IgD-negative memory B cell (primary cell): ENCODE data around the gene PCK1. TPM values are rescaled to one million over a fixed set of nuclear protein-coding genes. Genes with fewer than 3 reads are reported as not detected.
A peak's percentile ranks its signal among the peaks of the same experiment; 100 is the strongest.

Experiments used
- H3K27ac Mint-ChIP-seq, 3 donors: one replicate each; pipeline ENCODE4 v1.8.0; 2020 to 2022; ENCODE audit warnings: mild to moderate bottlenecking in 3 of 3, mixed read lengths in 3 of 3, moderate library complexity in 1 of 3
- H3K27me3 Mint-ChIP-seq: one replicate; pipeline ENCODE4 v1.8.0; 2021; ENCODE audit warnings: mixed read lengths
- H3K36me3 Mint-ChIP-seq: one replicate; pipeline ENCODE4 v1.8.0; 2020; ENCODE audit warnings: mild to moderate bottlenecking, mixed read lengths
- H3K4me1 Mint-ChIP-seq, 3 donors: one replicate each; pipeline ENCODE4 v1.8.0; 2020 to 2022; ENCODE audit warnings: mixed read lengths in 3 of 3, mild to moderate bottlenecking in 1 of 3
- H3K4me3 Mint-ChIP-seq, 4 donors: one replicate each; pipeline ENCODE4 v1.8.0; 2020 to 2022; ENCODE audit warnings: mild to moderate bottlenecking in 4 of 4, mixed read lengths in 4 of 4, moderate library complexity in 3 of 4
- H3K9me3 Mint-ChIP-seq, 3 donors: one replicate each; pipeline ENCODE4 v1.8.0; 2020 to 2021; ENCODE audit warnings: mixed read lengths in 3 of 3, mild to moderate bottlenecking in 1 of 3
- polyA plus RNA-seq: library from polyadenylated mRNA; unstranded; fragments of 300-500 nt; fragmentation: Illumina TruSeq; gene quantifications from one replicate; pipeline ENCODE4 v1.2.3, GENCODE V29; 2021

PCK1 gene
- polyA plus RNA-seq, 1 donor from 2014 or later, result not detected

- Mint-ChIP-seq H3K27ac (no peak overlapping the region), H3K36me3 (peaks cover 1% of the 10 kb centered on the region), H3K9me3 (no peaks in the 10 kb centered on the region), H3K27me3 (peaks cover 9% of the 10 kb centered on the region), H3K4me3 (peak overlapping the region in 1 of 4 donors; percentile 70), H3K4me1 (peaks cover 5 to 20% (median 15%) of the 10 kb centered on the region in 3 donors)
Measured at GRCh38 chr20:57593134-57593886, 32.4 kb downstream of the PCK1 start.

DNA sequence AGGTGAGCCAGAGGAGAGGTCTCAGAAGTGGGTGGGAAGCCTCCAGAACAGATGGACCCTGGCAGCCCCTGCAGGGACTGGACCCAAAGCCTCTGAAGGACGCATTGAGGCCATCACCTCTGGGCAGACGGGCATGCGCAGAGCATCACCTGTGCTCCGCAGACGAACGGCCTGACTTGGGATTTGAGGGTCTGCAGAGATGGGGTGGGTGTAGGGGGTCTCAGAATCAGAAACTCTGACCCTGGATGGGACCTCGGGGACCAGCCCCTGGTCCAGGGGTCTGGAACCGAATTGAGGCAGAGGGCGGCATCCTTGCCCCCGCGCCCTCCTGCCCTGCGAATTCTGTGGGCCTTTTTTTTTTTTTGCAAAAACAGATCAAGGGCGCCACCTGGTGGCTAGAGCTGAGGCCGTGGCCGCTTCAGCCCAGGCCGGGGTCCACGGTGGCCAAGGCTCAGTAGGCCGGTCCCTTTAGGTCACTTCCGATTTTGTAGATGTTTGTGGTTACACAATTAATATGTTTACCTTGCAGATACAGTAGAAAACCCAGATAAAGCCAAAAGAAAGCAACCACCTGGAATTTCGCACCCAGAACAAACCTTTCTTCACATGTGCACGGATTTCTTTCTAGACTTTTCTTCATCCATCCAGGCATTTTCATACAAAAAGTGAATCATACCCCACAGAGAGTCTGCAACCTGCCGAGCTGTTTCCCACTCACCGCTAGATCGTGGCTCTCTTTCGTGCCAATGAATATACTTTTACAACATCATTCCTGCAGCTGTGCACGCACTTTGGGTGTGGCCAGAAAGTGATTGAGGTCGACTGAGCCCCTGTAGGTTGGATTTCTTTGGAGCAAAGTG lies 33.4 kb downstream of the PCK1 start:
- Mint-ChIP-seq H3K27ac (peak overlapping the region in 2 of 3 donors; percentile 7 to 65), H3K4me3 (peak overlapping the region in 1 of 4 donors; percentile 36), H3K4me1 (peaks cover 5 to 20% (median 15%) of the 10 kb centered on the region in 3 donors), H3K36me3 (peaks cover 1% of the 10 kb centered on the region), H3K9me3 (no peaks in the 10 kb centered on the region), H3K27me3 (peaks cover 9% of the 10 kb centered on the region)

DNA sequence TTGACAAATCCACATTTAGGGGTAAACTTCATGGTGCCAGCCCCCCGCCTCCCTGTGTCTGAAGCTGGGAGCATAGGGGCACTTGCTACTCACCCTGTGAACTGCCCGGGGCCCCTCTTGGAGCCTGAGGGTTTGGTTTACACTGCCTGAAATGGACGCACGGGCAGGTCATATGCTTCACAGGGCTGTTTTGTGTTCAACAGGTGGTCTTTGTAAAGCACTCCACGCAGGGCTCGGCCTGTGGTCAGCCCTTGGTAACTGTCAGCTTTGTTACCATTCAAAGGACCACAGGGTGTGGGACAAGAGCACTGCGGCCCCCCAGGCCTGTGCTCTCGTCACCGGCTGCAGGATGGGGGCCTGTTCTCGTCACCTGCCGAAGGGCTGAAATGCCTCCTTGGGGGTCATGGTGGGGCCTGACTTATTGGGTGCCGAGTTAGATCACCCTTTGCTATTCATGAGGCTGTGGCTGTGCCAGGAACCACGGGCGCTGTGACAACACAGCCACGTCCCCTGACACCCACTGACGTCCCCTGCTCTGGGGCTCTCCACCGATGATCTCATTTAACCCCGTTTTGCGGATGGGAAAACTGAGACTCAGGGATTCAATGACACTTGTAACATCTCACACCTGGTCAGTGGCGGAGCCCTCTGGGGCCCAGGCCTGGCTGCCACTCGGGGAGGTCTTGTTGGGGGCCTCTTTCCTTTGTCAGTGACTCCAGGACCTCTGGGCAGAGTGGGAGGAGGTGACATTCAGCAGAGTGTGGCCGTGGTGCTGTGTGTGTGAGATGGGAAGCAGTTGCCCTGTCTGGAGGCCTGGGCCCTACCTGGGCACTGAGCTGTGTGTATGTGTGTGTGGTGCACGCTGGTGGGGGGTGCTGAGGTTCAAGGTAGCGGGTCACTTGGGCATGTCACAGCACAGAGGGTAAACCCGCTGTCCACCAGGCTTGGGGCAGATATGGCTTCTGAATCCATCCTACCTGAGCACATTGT lies 34.4 kb downstream of the PCK1 start:
- H3K27me3 Mint-ChIP-seq, result peaks cover 10% of the 10 kb centered on the region
- peaks cover 1% of the 10 kb centered on the region for H3K36me3 Mint-ChIP-seq
- H3K9me3 Mint-ChIP-seq, result no peaks in the 10 kb centered on the region
- H3K4me1 Mint-ChIP-seq, result peaks cover 5 to 20% (median 15%) of the 10 kb centered on the region in 3 donors
- no peak overlapping the region for H3K4me3 Mint-ChIP-seq
- peak overlapping the region in 1 of 3 donors; percentile 38 for H3K27ac Mint-ChIP-seq

- H3K4me1 Mint-ChIP-seq, result peaks cover 5 to 18% (median 15%) of the 10 kb centered on the region in 3 donors
- peak overlapping the region in 1 of 3 donors; percentile 43 for H3K27ac Mint-ChIP-seq
- H3K9me3 Mint-ChIP-seq, result no peaks in the 10 kb centered on the region
- H3K36me3 Mint-ChIP-seq, result peaks cover 1% of the 10 kb centered on the region
- H3K27me3 Mint-ChIP-seq, result peaks cover 14% of the 10 kb centered on the region
- peak overlapping the region in 1 of 4 donors; percentile 52 for H3K4me3 Mint-ChIP-seq
Measured at GRCh38 chr20:57596358-57596757, 35.4 kb downstream of the PCK1 start.

DNA sequence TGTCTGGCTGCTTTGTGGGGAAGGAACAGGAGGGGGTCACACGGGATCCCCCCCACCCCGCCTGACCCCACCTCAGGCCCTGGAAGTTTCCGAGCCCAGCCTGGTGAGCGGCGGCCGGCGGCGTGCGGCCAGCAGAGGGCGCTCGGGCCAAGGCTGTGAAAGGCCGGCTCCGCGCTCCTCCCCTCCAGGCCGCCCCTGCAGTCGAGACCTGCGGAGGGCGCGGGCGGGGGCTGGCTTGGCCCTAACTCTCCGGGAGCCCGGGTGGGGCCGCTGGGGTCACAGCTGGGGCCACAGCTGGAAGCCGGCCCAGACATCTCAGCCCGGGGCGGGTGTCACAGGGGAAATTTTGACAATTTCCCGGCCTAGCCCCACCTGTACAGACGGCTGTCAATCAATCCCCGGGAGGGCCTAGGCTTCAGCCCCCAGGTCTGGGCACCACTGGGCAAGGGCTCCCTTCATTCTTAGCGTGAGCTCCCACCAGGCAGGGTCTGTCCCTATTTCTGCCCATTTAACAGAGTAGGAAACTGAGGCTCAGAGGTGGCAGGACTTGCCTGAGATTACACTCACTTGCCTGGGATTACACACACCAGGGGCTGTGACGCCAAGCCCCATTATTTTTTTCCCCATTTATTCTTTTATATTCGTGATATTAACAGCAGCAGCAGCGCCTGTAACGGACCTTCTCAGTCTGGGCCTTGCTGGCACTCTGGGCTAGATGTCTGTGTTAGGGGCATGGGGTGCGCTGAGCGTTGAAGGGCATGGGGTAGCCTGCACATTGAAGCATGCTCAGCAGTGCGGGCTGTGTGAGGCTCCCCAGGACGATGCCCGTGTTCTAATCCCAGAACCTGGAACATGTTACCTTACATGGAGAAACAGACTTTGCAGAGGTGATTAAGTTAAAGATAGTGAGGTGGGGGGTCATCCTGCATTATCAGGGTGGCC lies 36.4 kb downstream of the PCK1 start:
- Mint-ChIP-seq H3K9me3 (no peaks in the 10 kb centered on the region), H3K27me3 (peaks cover 17% of the 10 kb centered on the region), H3K36me3 (peaks cover 1% of the 10 kb centered on the region), H3K4me1 (peaks cover 5 to 18% (median 15%) of the 10 kb centered on the region in 3 donors), H3K4me3 (peak overlapping the region in 1 of 4 donors; percentile 72), H3K27ac (peak overlapping the region in 1 of 3 donors; percentile 53)

DNA sequence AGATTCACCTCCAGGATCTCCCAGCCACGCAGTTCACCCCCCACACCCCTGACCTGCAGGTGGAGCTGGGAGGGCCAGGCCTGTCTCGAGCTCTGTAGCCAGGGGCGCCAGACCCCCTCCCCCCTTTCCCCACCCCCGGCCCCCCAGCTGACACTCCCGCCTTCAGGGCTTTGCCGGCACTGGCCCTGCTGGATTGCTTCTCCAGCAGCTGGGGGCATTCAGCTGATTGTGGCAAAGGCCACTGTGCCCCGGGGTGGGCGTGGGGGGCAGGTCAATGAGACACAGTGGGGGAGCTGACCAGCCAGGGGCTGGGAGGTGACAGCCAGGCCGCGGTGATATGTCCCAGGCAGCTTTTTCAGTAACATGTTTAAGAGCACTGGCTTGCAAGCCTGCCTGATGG lies 37.1 kb downstream of the PCK1 start:
- Mint-ChIP-seq H3K36me3 (peaks cover 1% of the 10 kb centered on the region), H3K9me3 (no peaks in the 10 kb centered on the region), H3K27ac (peak overlapping the region in 1 of 3 donors; percentile 53), H3K4me3 (peak overlapping the region in 1 of 4 donors; percentile 41), H3K4me1 (peaks cover 5 to 18% (median 15%) of the 10 kb centered on the region in 3 donors), H3K27me3 (peaks cover 19% of the 10 kb centered on the region)

DNA sequence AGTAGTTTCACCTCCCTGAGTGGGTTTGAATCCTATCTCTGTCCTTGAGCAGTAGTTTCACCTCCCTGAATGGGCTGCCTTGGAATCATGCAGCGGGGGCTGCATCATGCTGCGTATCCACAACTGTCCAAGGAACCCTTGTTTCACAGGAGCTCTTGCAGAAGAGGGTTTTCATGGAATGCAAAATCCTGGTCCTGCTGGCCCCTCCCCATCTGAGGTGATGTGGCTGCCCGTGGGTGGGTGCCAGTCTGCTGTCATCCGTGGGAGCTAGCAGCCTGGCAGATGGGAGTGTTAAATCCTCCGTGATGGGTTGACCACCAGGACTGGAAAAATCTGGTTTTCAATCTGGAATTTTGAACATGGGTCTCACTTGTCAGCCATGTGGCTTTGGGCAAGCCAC lies 37.6 kb downstream of the PCK1 start:
- peak overlapping the region in 1 of 4 donors; percentile 41 for H3K4me3 Mint-ChIP-seq
- peaks cover 5 to 15% (median 12%) of the 10 kb centered on the region in 3 donors for H3K4me1 Mint-ChIP-seq
- H3K36me3 Mint-ChIP-seq, result peaks cover 1% of the 10 kb centered on the region
- peaks cover 19% of the 10 kb centered on the region for H3K27me3 Mint-ChIP-seq
- no peak overlapping the region for H3K27ac Mint-ChIP-seq
- H3K9me3 Mint-ChIP-seq, result no peaks in the 10 kb centered on the region

- H3K27me3 Mint-ChIP-seq, result peaks cover 19% of the 10 kb centered on the region
- H3K4me1 Mint-ChIP-seq, result peaks cover 0 to 13% (median 12%) of the 10 kb centered on the region in 3 donors
- peaks cover 3% of the 10 kb centered on the region for H3K36me3 Mint-ChIP-seq
- no peaks in the 10 kb centered on the region for H3K9me3 Mint-ChIP-seq
- H3K4me3 Mint-ChIP-seq, result no peak overlapping the region
- H3K27ac Mint-ChIP-seq, result no peak overlapping the region
Measured at GRCh38 chr20:57600320-57601210, 39.7 kb downstream of the PCK1 start.

- peaks cover 19% of the 10 kb centered on the region for H3K27me3 Mint-ChIP-seq
- H3K27ac Mint-ChIP-seq, result no peak overlapping the region
- H3K9me3 Mint-ChIP-seq, result no peaks in the 10 kb centered on the region
- H3K36me3 Mint-ChIP-seq, result peaks cover 3% of the 10 kb centered on the region
- no peak overlapping the region for H3K4me3 Mint-ChIP-seq
- peaks cover 3 to 17% (median 11%) of the 10 kb centered on the region in 3 donors for H3K4me1 Mint-ChIP-seq
Measured at GRCh38 chr20:57601211-57601570, 40.3 kb downstream of the PCK1 start.

GRCh38 chr20:57601737-57602136 lies 40.8 kb downstream of the PCK1 start:
- peaks cover 19% of the 10 kb centered on the region for H3K27me3 Mint-ChIP-seq
- H3K4me3 Mint-ChIP-seq, result no peak overlapping the region
- peaks cover 3 to 17% (median 9%) of the 10 kb centered on the region in 3 donors for H3K4me1 Mint-ChIP-seq
- peaks cover 3% of the 10 kb centered on the region for H3K36me3 Mint-ChIP-seq
- no peaks in the 10 kb centered on the region for H3K9me3 Mint-ChIP-seq
- no peak overlapping the region for H3K27ac Mint-ChIP-seq

DNA sequence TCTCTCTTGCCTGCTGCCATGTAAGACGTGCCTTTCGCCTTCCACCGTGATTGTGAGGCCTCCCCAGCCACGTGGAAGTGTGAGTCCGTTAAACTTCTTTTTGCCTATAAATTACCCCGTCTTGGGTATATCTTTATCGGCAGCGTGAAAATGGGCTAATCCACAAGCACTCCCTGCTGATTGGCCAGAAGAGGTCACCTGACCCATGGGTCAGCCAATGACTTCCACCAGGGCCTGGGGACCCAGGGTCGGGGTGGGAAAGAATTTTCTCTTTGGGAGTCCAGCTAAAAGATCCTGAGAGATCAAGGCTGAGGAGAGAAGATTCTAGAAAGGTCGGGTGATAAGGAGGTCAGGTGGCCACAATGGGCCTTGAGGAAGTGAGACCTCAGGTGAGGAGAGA lies 42.2 kb downstream of the PCK1 start:
- Mint-ChIP-seq H3K27ac (peak overlapping the region in 1 of 3 donors; percentile 31), H3K27me3 (peaks cover 19% of the 10 kb centered on the region), H3K9me3 (no peaks in the 10 kb centered on the region), H3K4me3 (no peak overlapping the region), H3K4me1 (peaks cover 3 to 15% (median 13%) of the 10 kb centered on the region in 3 donors), H3K36me3 (peaks cover 7% of the 10 kb centered on the region)

- no peak overlapping the region for H3K4me3 Mint-ChIP-seq
- peaks cover 12% of the 10 kb centered on the region for H3K36me3 Mint-ChIP-seq
- peak overlapping the region; percentile 3 to 83 (median 12) for H3K27ac Mint-ChIP-seq
- peaks cover 10 to 24% (median 24%) of the 10 kb centered on the region in 3 donors for H3K4me1 Mint-ChIP-seq
- H3K27me3 Mint-ChIP-seq, result peaks cover 16% of the 10 kb centered on the region
- H3K9me3 Mint-ChIP-seq, result no peaks in the 10 kb centered on the region
Measured at GRCh38 chr20:57605045-57605444, 44.1 kb downstream of the PCK1 start.

GRCh38 chr20:57605878-57606277 lies 45.0 kb downstream of the PCK1 start:
- H3K27ac Mint-ChIP-seq, result no peak overlapping the region
- H3K4me1 Mint-ChIP-seq, result peaks cover 10 to 30% (median 28%) of the 10 kb centered on the region in 3 donors
- H3K9me3 Mint-ChIP-seq, result no peaks in the 10 kb centered on the region
- peaks cover 12% of the 10 kb centered on the region for H3K36me3 Mint-ChIP-seq
- H3K4me3 Mint-ChIP-seq, result no peak overlapping the region
- peaks cover 10% of the 10 kb centered on the region for H3K27me3 Mint-ChIP-seq
